Upper lobe of left lung (tissue), 4 donors: ENCODE data around the gene DOCK10.

ENCODE experiments used
- CTCF ChIP-seq, 6 experiments: fragments of 450-650 bp in 4 of 6; fragments of 200-600 bp in 2 of 6; sonication (generic) in 2 of 6; IDR thresholded peaks; one replicate each; pipeline ENCODE4 v1.5.1; 2016 to 2019; ENCODE audit warnings: antibody characterized with exemption in 6 of 6
- EP300 ChIP-seq, 4 donors: sonication (generic); formaldehyde crosslinking; IDR thresholded peaks; one replicate each; pipeline ENCODE4 v1.5.1; 2017; ENCODE audit warnings: antibody characterized with exemption in 4 of 4, control low read depth in 2 of 4
- POLR2A ChIP-seq, 4 donors: fragments of 450-650 bp; IDR thresholded peaks; one replicate each; pipeline ENCODE4 v1.5.1; 2016 to 2017; ENCODE audit warnings: antibody characterized with exemption in 4 of 4, mild to moderate bottlenecking in 2 of 4
- POLR2AphosphoS5 ChIP-seq, 2 donors: sonication (generic); formaldehyde crosslinking; IDR thresholded peaks; one replicate each; pipeline ENCODE4 v1.5.1; 2017; ENCODE audit warnings: antibody characterized with exemption in 2 of 2

GRCh38 chr2:225056330-225057073, 14.2 kb upstream of the DOCK10 start:
- no peak for TF ChIP-seq CTCF (IDR thresholded peaks at IDR 0.05)
- TF ChIP-seq POLR2A (IDR thresholded peaks at IDR 0.05), result no peak
- TF ChIP-seq POLR2AphosphoS5 (IDR thresholded peaks at IDR 0.05), result no peak
- TF ChIP-seq EP300 (IDR thresholded peaks at IDR 0.05), result no peak
